Astrocyte of the cerebellum (primary cell): ENCODE measurements around the gene CD1B.

Source experiments
- DNase-seq: peaks from one replicate; pipeline ENCODE4 v3.0.0-alpha.2; 2011; ENCODE audit warnings: low read depth
- H3K4me3 ChIP-seq: 2 replicates; pipeline ENCODE4 v1.5.1; 2011; ENCODE audit warnings: mild to moderate bottlenecking, low read depth, low read length, moderate library complexity
- CTCF ChIP-seq: IDR thresholded peaks from 2 replicates; pipeline ENCODE4 v1.5.1; 2012; ENCODE audit warnings: low read length, low read depth, moderate library complexity, mild to moderate bottlenecking; ENCODE audit errors: missing control alignments
- in situ Hi-C: cut with HindIII; loops from 2 replicates; pipeline ENCODE4 v1.10.0; 2017; ENCODE audit warnings: low sequenced_read_pairs

CD1B gene

GRCh38 chr1:158334526-158335212 is 3.3 kb upstream of the CD1B start:
- TF ChIP-seq CTCF: no peak
- no peak for DNase-seq
- in situ Hi-C loops: no loop called here
- no peak overlapping the region for H3K4me3 ChIP-seq

GRCh38 chr1:158333405-158334155 is 2.2 kb upstream of the CD1B start:
- H3K4me3 ChIP-seq: no peak overlapping the region
- no peak for TF ChIP-seq CTCF
- no peak for DNase-seq
- in situ Hi-C loops: no loop called here

- in situ Hi-C loops: no loop called here
- no peak overlapping the region for H3K4me3 ChIP-seq
- no peak for TF ChIP-seq CTCF
Measured at GRCh38 chr1:158331106-158331425, 265 bp downstream of the CD1B start.

GRCh38 chr1:158330391-158331105 is 783 bp downstream of the CD1B start:
- no peak overlapping the region for H3K4me3 ChIP-seq
- in situ Hi-C loops: no loop called here
- no peak for TF ChIP-seq CTCF
- no peak for DNase-seq

More at GRCh38 chr1:158331106-158331425, 265 bp downstream of the CD1B start:
- DNase-seq: no peak

- in situ Hi-C loops: no loop called here
- no peak for DNase-seq
- H3K4me3 ChIP-seq: no peak overlapping the region
- TF ChIP-seq CTCF: no peak
Measured at GRCh38 chr1:158329733-158330132, 1.6 kb downstream of the CD1B start.

- TF ChIP-seq CTCF: no peak
- no peak for DNase-seq
- in situ Hi-C loops: no loop called here
- H3K4me3 ChIP-seq: no peak overlapping the region
Measured at GRCh38 chr1:158329300-158329699, 2.0 kb downstream of the CD1B start.
